ENCODE measurements around the gene DAPL1. TPM values are rescaled to one million over a fixed set of nuclear protein-coding genes. Genes with fewer than 3 reads are reported as not detected.

The DAPL1 gene
- total RNA-seq, 2 donors from 2014 or later = not detected

DNA sequence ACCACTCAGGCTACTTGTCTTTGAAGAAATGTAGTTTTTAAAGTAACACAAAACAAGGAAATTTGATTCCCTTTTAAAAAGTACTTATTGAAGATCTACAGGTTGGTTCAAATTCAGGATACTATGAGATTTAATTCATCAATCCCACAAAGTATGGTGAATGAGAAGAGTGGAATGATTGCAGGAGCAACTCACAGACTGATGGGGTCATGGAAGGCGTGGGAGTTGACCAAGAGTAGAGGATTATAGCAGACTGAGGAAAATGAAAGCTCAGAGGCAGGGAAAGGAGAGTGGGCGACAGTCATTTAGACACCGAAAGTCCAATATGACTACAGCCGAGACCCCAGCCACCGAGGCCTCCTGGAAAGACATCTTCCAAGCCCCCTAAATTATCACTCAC is 12.5 kb upstream of the DAPL1 start:
- no peaks in the 10 kb centered on the region for H3K27me3 ChIP-seq (replicated peaks; ENCODE audit: insufficient read depth)
- ATAC-seq (ENCODE audit: insufficient number of reproducible peaks, low FRiP score, low read depth) (no peak), DNase-seq (ENCODE audit: low spot score) (no peak)
- H3K4me3 ChIP-seq = no peak overlapping the region
- H3K4me1 ChIP-seq (ENCODE audit: control insufficient read depth in 1 of 2, low read depth in 2 of 2) = peaks cover 27 to 31% of the 10 kb centered on the region in 2 donors
- no peaks in the 10 kb centered on the region for H3K36me3 ChIP-seq
- H3K9me3 ChIP-seq = no peaks in the 10 kb centered on the region
- TF ChIP-seq, protein P1, sequence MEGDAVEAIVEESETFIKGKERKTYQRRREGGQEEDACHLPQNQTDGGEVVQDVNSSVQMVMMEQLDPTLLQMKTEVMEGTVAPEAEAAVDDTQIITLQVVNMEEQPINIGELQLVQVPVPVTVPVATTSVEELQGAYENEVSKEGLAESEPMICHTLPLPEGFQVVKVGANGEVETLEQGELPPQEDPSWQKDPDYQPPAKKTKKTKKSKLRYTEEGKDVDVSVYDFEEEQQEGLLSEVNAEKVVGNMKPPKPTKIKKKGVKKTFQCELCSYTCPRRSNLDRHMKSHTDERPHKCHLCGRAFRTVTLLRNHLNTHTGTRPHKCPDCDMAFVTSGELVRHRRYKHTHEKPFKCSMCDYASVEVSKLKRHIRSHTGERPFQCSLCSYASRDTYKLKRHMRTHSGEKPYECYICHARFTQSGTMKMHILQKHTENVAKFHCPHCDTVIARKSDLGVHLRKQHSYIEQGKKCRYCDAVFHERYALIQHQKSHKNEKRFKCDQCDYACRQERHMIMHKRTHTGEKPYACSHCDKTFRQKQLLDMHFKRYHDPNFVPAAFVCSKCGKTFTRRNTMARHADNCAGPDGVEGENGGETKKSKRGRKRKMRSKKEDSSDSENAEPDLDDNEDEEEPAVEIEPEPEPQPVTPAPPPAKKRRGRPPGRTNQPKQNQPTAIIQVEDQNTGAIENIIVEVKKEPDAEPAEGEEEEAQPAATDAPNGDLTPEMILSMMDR (IDR thresholded peaks at IDR 0.05) = no peak
- H3K27ac ChIP-seq = no peak overlapping the region

- Histone ChIP-seq H3K27ac (no peak overlapping the region), H3K9me3 (no peaks in the 10 kb centered on the region), H3K4me1 (ENCODE audit: control insufficient read depth in 1 of 2, low read depth in 2 of 2) (peaks cover 14 to 18% of the 10 kb centered on the region in 2 donors), H3K36me3 (no peaks in the 10 kb centered on the region), H3K4me3 (no peak overlapping the region), H3K27me3 (replicated peaks; ENCODE audit: insufficient read depth) (no peaks in the 10 kb centered on the region)
- DNase-seq (ENCODE audit: low spot score) = no peak
- ATAC-seq (ENCODE audit: insufficient number of reproducible peaks, low FRiP score, low read depth) = no peak
- TF ChIP-seq, protein P1 (IDR thresholded peaks at IDR 0.05) = no peak
Measured at GRCh38 chr2:158783923-158784322, 11.2 kb upstream of the DAPL1 start.

GRCh38 chr2:158786897-158787296 is 8.2 kb upstream of the DAPL1 start:
- no peaks in the 10 kb centered on the region for H3K9me3 ChIP-seq
- H3K27ac ChIP-seq = no peak overlapping the region
- H3K27me3 ChIP-seq (replicated peaks; ENCODE audit: insufficient read depth) = no peaks in the 10 kb centered on the region
- no peaks in the 10 kb centered on the region for H3K36me3 ChIP-seq
- DNase-seq (ENCODE audit: low spot score) (no peak), ATAC-seq (ENCODE audit: insufficient number of reproducible peaks, low FRiP score, low read depth) (no peak)
- H3K4me1 ChIP-seq (ENCODE audit: control insufficient read depth in 1 of 2, low read depth in 2 of 2) = no peaks in the 10 kb centered on the region
- TF ChIP-seq, protein P1 (IDR thresholded peaks at IDR 0.05) = no peak
- H3K4me3 ChIP-seq = no peak overlapping the region

DNA sequence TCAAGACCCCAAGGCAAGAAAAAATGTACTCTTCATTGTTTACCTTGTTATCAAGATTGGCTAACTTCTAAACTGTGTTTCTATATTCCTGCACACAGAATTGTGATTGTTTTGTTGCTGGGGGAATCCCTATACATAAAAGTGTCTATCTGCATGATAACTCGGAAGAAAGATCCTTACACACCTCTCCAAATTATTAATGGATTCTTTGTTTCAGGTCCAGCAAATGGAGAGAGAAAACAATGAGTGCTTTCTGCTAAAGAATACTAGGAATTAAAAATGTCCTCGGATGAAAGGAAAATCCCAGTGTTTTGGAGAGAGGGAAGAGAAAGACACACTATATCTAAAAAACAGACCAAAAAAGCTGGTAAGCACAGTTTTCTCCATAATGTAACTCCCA is 6.2 kb upstream of the DAPL1 start:
- H3K27me3 ChIP-seq (replicated peaks; ENCODE audit: insufficient read depth) = no peaks in the 10 kb centered on the region
- no peaks in the 10 kb centered on the region for H3K4me1 ChIP-seq (ENCODE audit: control insufficient read depth in 1 of 2, low read depth in 2 of 2)
- TF ChIP-seq, protein P1 (IDR thresholded peaks at IDR 0.05) = no peak
- no peak overlapping the region for H3K4me3 ChIP-seq
- DNase-seq (ENCODE audit: low spot score) (no peak), ATAC-seq (ENCODE audit: insufficient number of reproducible peaks, low FRiP score, low read depth) (no peak)
- no peaks in the 10 kb centered on the region for H3K36me3 ChIP-seq
- H3K9me3 ChIP-seq = no peaks in the 10 kb centered on the region
- no peak overlapping the region for H3K27ac ChIP-seq

- Histone ChIP-seq H3K4me1 (ENCODE audit: control insufficient read depth in 1 of 2, low read depth in 2 of 2) (no peaks in the 10 kb centered on the region), H3K4me3 (no peak overlapping the region), H3K27me3 (replicated peaks; ENCODE audit: insufficient read depth) (no peaks in the 10 kb centered on the region), H3K36me3 (no peaks in the 10 kb centered on the region), H3K9me3 (no peaks in the 10 kb centered on the region), H3K27ac (no peak overlapping the region)
- no peak for ATAC-seq (ENCODE audit: insufficient number of reproducible peaks, low FRiP score, low read depth)
- TF ChIP-seq, protein P1 (IDR thresholded peaks at IDR 0.05) = no peak
- no peak for DNase-seq (ENCODE audit: low spot score)
Measured at GRCh38 chr2:158796652-158797051, 1.5 kb downstream of the DAPL1 start.

Data from thoracic aorta (tissue), 2 donors.